HepG2 (cell line): ENCODE results near the gene KMT5C. TPM values are rescaled to one million over a fixed set of nuclear protein-coding genes. Genes with fewer than 3 reads are reported as not detected.

Experiments used
- ATAC-seq: fragments of 200-7000 bp; cut with Tn5 transposase; 3 replicates; pipeline ENCODE4 v1.9.1; 2020; ENCODE audit warnings: mild to moderate bottlenecking, moderate library complexity
- BruUV-seq: library from RNA; stranded (reverse); fragments of 400-500 nt; replicated peaks from 2 replicates; lab custom pipeline; 2021; lab: Mats Ljungman, UMichigan
- CTCF ChIA-PET: fragments of 300-600 bp; formaldehyde crosslinking; extraction: SDS; loops from one replicate; lab custom pipeline; 2021; ENCODE audit warnings: low total read pairs, inconsistent platforms, low intra/inter-chr PET ratio; lab: Yijun Ruan, JAX
- POLR2A ChIA-PET: fragments of 350-600 bp; sonication (Branson Sonifier 250); formaldehyde crosslinking; loops from one replicate; lab custom pipeline; 2020; ENCODE audit warnings: antibody characterized with exemption, inconsistent platforms; lab: Yijun Ruan, JAX
- DNase-seq: peaks from one replicate; pipeline ENCODE4 v3.0.0-alpha.2; 2015; ENCODE audit warnings: low spot score
- FAIRE-seq: peaks from 3 replicates; lab custom pipeline; 2011; peaks lifted over from hg19 to GRCh38; lab: Jason Lieb, UNC
- H2AFZ ChIP-seq: one replicate; pipeline ENCODE4 v1.6.1; 2011; ENCODE audit warnings: low read length, inconsistent platforms
- H3K27ac ChIP-seq: fragments of 300-600 bp; 3 replicates; pipeline ENCODE4 v1.8.0; 2011; ENCODE audit warnings: mixed run types, mild to moderate bottlenecking, mixed read lengths, low read length, inconsistent platforms; ENCODE audit not compliant: insufficient read depth; ENCODE audit errors: extremely low read length
- H3K27me3 ChIP-seq, 2 experiments: fragments of 200-600 bp in 1 of 2; 2 replicates in 1 of 2; 3 replicates in 1 of 2; pipeline versions ENCODE4 v1.6.0 to v1.8.0; 2011; ENCODE audit warnings: low read length in 2 of 2, mild to moderate bottlenecking in 2 of 2, moderate library complexity in 2 of 2, inconsistent platforms in 1 of 2; ENCODE audit not compliant: insufficient read depth in 2 of 2, control insufficient read depth in 1 of 2
- H3K36me3 ChIP-seq, 2 experiments: fragments of 200-600 bp in 1 of 2; replicated peaks in 1 of 2; 2 replicates in 1 of 2; 3 replicates in 1 of 2; pipeline versions ENCODE4 v1.5.1 to v1.8.0; 2011; ENCODE audit warnings: low read length in 2 of 2, inconsistent platforms in 1 of 2; ENCODE audit not compliant: insufficient read depth in 2 of 2, control insufficient read depth in 1 of 2
- H3K4me1 ChIP-seq: 2 replicates; pipeline ENCODE4 v1.5.1; 2012; ENCODE audit warnings: low read length, inconsistent platforms; ENCODE audit not compliant: insufficient read depth
- H3K4me2 ChIP-seq: 2 replicates; pipeline ENCODE4 v1.6.0; 2011; ENCODE audit warnings: low read depth, low read length, inconsistent platforms
- H3K4me3 ChIP-seq, 3 experiments: fragments of 200-600 bp in 1 of 3; sonication (generic), shearing (Covaris generic) in 1 of 3; replicated peaks in 1 of 3; 2 replicates each; pipeline ENCODE4 v1.5.1; 2011 to 2016; ENCODE audit warnings: low read length in 3 of 3, inconsistent platforms in 2 of 3, low read depth in 2 of 3, mild to moderate bottlenecking in 2 of 3, control low read depth in 1 of 3, mixed read lengths in 1 of 3; ENCODE audit not compliant: insufficient read depth in 1 of 3
- H3K79me2 ChIP-seq: one replicate; pipeline ENCODE4 v1.6.1; 2011; ENCODE audit warnings: low read length, inconsistent platforms; ENCODE audit not compliant: insufficient read depth
- H3K9ac ChIP-seq: 2 replicates; pipeline ENCODE4 v1.6.0; 2011; ENCODE audit warnings: mild to moderate bottlenecking, low read depth, low read length, inconsistent platforms; ENCODE audit not compliant: insufficient read depth
- H3K9me3 ChIP-seq: 2 replicates; pipeline ENCODE4 v1.5.1; 2012; ENCODE audit warnings: mild to moderate bottlenecking, low read length
- H4K20me1 ChIP-seq: 2 replicates; pipeline ENCODE4 v1.6.0; 2011; ENCODE audit warnings: inconsistent platforms, mild to moderate bottlenecking, low read length, moderate library complexity; ENCODE audit not compliant: insufficient read depth
- EED ChIP-seq: sonication (generic); formaldehyde crosslinking; IDR thresholded peaks from 2 replicates; pipeline ENCODE4 v1.5.0; 2020; ENCODE audit warnings: mild to moderate bottlenecking, missing genetic modification reagents
- ELF1 ChIP-seq: sonication (generic); formaldehyde crosslinking; IDR thresholded peaks from 2 replicates; pipeline ENCODE4 v1.4.0; 2020; ENCODE audit warnings: missing genetic modification reagents
- FOXK1 ChIP-seq: sonication (generic); formaldehyde crosslinking; IDR thresholded peaks from 2 replicates; pipeline ENCODE4 v1.4.0; 2020; ENCODE audit warnings: low read depth, missing genetic modification reagents, borderline replicate concordance
- GABPA ChIP-seq, 2 experiments: IDR thresholded peaks; 2 replicates each; pipeline ENCODE4 v1.6.1; 2011 to 2016; ENCODE audit warnings: low read depth in 2 of 2, low read length in 1 of 2, missing biosample characterization in 1 of 2, missing genetic modification characterization in 1 of 2
- GABPB1 ChIP-seq: IDR thresholded peaks from 2 replicates; pipeline ENCODE4 v1.6.1; 2016; ENCODE audit warnings: mild to moderate bottlenecking, missing genetic modification reagents, moderate library complexity, missing compliant biosample characterization
- HIVEP1 ChIP-seq: sonication (generic); formaldehyde crosslinking; IDR thresholded peaks from 2 replicates; pipeline ENCODE4 v1.4.0; 2020; ENCODE audit warnings: mild to moderate bottlenecking, missing genetic modification reagents
- HMG20B ChIP-seq: conservative IDR thresholded peaks from 2 replicates; pipeline ENCODE4 v1.6.1; 2016; ENCODE audit warnings: missing genetic modification reagents, missing compliant biosample characterization
- MYNN ChIP-seq: sonication (generic); formaldehyde crosslinking; IDR thresholded peaks from 2 replicates; pipeline ENCODE4 v1.4.0; 2020; ENCODE audit warnings: mild to moderate bottlenecking, low read depth, missing genetic modification reagents
- NR2C2 ChIP-seq: sonication (generic); formaldehyde crosslinking; IDR thresholded peaks from 2 replicates; pipeline ENCODE4 v1.4.0; 2020; ENCODE audit warnings: missing genetic modification reagents, mild to moderate bottlenecking, moderate library complexity, borderline replicate concordance
- THAP11 ChIP-seq: IDR thresholded peaks from 2 replicates; pipeline ENCODE4 v1.6.1; 2016; ENCODE audit warnings: missing biosample characterization, missing genetic modification reagents
- ZNF143 ChIP-seq: sonication (generic); formaldehyde crosslinking; IDR thresholded peaks from 2 replicates; pipeline ENCODE4 v1.4.0; 2020; ENCODE audit warnings: missing genetic modification reagents
- ZNF263 ChIP-seq: sonication (generic); formaldehyde crosslinking; IDR thresholded peaks from 2 replicates; pipeline ENCODE4 v1.4.0; 2020; ENCODE audit warnings: missing genetic modification reagents
- ZNF33B ChIP-seq: sonication (generic); formaldehyde crosslinking; IDR thresholded peaks from 2 replicates; pipeline ENCODE4 v1.5.1; 2020; ENCODE audit warnings: mild to moderate bottlenecking, missing genetic modification reagents
- ZNF746 ChIP-seq: sonication (generic); formaldehyde crosslinking; IDR thresholded peaks from 2 replicates; pipeline ENCODE4 v1.8.0; 2022; ENCODE audit warnings: mild to moderate bottlenecking, missing genetic modification reagents
- ZSCAN21 ChIP-seq: sonication (generic); formaldehyde crosslinking; IDR thresholded peaks from 2 replicates; pipeline ENCODE4 v1.8.0; 2022; ENCODE audit warnings: mild to moderate bottlenecking, missing genetic modification reagents, moderate library complexity, borderline replicate concordance
- ZSCAN30 ChIP-seq: sonication (generic); formaldehyde crosslinking; IDR thresholded peaks from 2 replicates; pipeline ENCODE4 v1.5.0; 2020; ENCODE audit warnings: mild to moderate bottlenecking, missing genetic modification reagents
- WGBS: methylation state at CpG from one replicate; pipeline ENCODE4 v1.1.6; 2017; ENCODE audit warnings: low lambda C conversion rate; 5-methylcytosine and 5-hydroxymethylcytosine counted together
- in situ Hi-C: cut with HindIII; loops from 2 replicates; pipeline ENCODE4 v1.10.0; 2017; ENCODE audit warnings: low pct_unique_long_range_greater_than_20kb; ENCODE audit not compliant: extremely low pct_ligation_motif_present
- intact Hi-C: fragments of 100-400 bp; cut with micrococcal nuclease; formaldehyde crosslinking; loops from one replicate; pipeline ENCODE4 v1.10.0; 2022; ENCODE audit not compliant: unreplicated experiment
- polyA plus RNA-seq, 8 experiments: library from polyadenylated mRNA; depleted of rRNA in 3 of 8; stranded (reverse) in 7 of 8; unstranded in 1 of 8; fragments of >200 nt; fragmentation: Illumina TruSeq in 4 of 8; extraction: Trizol in 4 of 8; gene quantifications; 2 replicates each; pipeline versions ENCODE4 v1.2.1 to v1.2.3, GENCODE V29; 2011 to 2016; ENCODE audit warnings: low read depth in 4 of 8, missing spikeins in 1 of 8, mixed read lengths in 1 of 8; ENCODE audit not compliant: insufficient read depth in 1 of 8
- total RNA-seq, 5 experiments: library from RNA; depleted of rRNA; stranded (reverse); fragments of >200 nt; fragmentation: Illumina TruSeq; extraction: Trizol; gene quantifications; 2 replicates each; pipeline ENCODE4 v1.2.3, GENCODE V29; 2016; ENCODE audit warnings: low read depth in 1 of 5
- TF ChIP-seq, protein P1 (sequence below): sonication (generic); formaldehyde crosslinking; IDR thresholded peaks from 2 replicates; pipeline ENCODE4 v1.4.0; 2020; ENCODE audit warnings: missing genetic modification reagents
- TF ChIP-seq, protein P2 (sequence below): sonication (generic); formaldehyde crosslinking; IDR thresholded peaks from 2 replicates; pipeline ENCODE4 v1.4.0; 2020; ENCODE audit warnings: missing genetic modification reagents

Gene KMT5C
- total and polyA plus RNA-seq, 2 of the 13 experiments (the other 11 are each of a cell fraction or from before 2014, with no cell fraction given), result 5.5 to 9.0 TPM

DNA sequence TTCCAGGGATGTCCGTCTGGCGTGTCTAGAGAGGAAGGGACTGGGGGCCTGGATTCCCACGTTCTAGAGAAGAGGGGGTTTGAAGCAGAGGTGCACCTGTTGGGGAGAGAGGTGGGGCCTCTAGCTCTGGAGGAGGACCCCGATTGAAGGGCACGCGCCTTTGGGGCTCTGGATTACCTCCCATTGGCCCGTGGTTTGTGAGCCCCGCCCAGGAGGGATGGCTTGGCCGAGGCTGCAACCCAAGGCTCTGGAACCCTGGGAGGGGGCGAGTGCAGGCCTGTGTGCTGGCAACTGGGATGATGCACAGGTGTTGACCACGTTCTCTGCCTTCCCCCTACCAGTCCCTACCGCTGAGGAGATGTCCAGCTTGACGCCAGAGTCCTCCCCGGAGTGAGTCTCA lies 34.7 kb upstream of the KMT5C start:
- TF ChIP-seq HMG20B (CRISPR knock-in tag), result no peak
- TF ChIP-seq ZNF33B, result no peak
- no peak for TF ChIP-seq ZSCAN30 (CRISPR knock-in tag)
- TF ChIP-seq ZNF263 (CRISPR knock-in tag), result 0 out of 2 replicates have a peak, but pooled peaks have one; percentile 26
- ChIA-PET POLR2A (no interaction called here), CTCF (no interaction called here)
- FAIRE-seq (no peak), ATAC-seq (no peak), DNase-seq (no peak)
- intact Hi-C loops (no loop called here), in situ Hi-C loops (loop anchor here (5.0 kb wide), 1 partner anchor 112 kb away; no protein-coding TSS in a partner anchor)
- 61% methylated on average over 10 of the region's 14 CpGs for WGBS
- no TSS peak for BruUV-seq
- Histone ChIP-seq H3K79me2 (no peaks in the 10 kb centered on the region), H2AFZ (no peak overlapping the region), H3K4me1 (peaks cover 23% of the 10 kb centered on the region), H3K36me3 (no peaks in the 10 kb centered on the region), H4K20me1 (no peaks in the 10 kb centered on the region), H3K4me3 (no peak overlapping the region), H3K9me3 (no peaks in the 10 kb centered on the region), H3K27ac (no peak overlapping the region), H3K9ac (no peak overlapping the region), H3K27me3 (peaks cover 0 to 10% of the 10 kb centered on the region in 2 experiments; a peak in 2 of 5 replicates), H3K4me2 (no peak overlapping the region)

DNA sequence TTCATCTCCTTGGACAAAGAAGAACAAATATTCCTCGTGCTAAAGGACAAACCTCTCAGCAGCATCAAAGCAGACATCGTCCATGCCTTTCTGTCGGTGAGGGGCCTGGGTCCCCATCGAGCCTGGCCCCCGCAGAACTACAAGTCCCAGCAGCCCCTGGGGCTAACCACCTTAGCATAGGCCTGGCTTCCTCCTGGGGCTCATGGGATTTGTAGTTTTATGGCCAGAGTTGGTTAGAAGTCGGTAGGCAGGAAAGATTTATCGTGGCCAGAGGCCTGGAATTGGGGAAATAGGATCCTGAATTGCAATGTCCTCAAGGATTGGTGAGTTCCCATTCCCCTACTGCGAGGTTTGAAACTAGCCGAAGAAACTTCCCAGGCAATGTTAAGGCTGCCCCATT lies 34.2 kb upstream of the KMT5C start:
- Histone ChIP-seq H3K36me3 (no peaks in the 10 kb centered on the region), H3K4me3 (no peak overlapping the region), H3K79me2 (no peaks in the 10 kb centered on the region), H3K9me3 (no peaks in the 10 kb centered on the region), H3K27me3 (peaks cover 0 to 11% of the 10 kb centered on the region in 2 experiments; a peak in 2 of 5 replicates), H3K4me1 (peaks cover 28% of the 10 kb centered on the region), H4K20me1 (no peaks in the 10 kb centered on the region), H3K9ac (no peak overlapping the region), H3K27ac (no peak overlapping the region), H2AFZ (no peak overlapping the region), H3K4me2 (no peak overlapping the region)
- in situ Hi-C loops, result no loop called here
- ATAC-seq, result peak; percentile 51
- ChIA-PET POLR2A (no interaction called here), CTCF (no interaction called here)
- intact Hi-C loops, result no loop called here
- BruUV-seq, result no TSS peak
- 51% methylated on average over 9 of the region's 9 CpGs for WGBS
- DNase-seq, result no peak
- no peak for FAIRE-seq
- TF ChIP-seq, protein P1, sequence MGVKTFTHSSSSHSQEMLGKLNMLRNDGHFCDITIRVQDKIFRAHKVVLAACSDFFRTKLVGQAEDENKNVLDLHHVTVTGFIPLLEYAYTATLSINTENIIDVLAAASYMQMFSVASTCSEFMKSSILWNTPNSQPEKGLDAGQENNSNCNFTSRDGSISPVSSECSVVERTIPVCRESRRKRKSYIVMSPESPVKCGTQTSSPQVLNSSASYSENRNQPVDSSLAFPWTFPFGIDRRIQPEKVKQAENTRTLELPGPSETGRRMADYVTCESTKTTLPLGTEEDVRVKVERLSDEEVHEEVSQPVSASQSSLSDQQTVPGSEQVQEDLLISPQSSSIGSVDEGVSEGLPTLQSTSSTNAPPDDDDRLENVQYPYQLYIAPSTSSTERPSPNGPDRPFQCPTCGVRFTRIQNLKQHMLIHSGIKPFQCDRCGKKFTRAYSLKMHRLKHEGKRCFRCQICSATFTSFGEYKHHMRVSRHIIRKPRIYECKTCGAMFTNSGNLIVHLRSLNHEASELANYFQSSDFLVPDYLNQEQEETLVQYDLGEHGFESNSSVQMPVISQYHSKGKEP, result no peak
- TF ChIP-seq ZNF143 (CRISPR knock-in tag), result peak; percentile 97
- 0 out of 2 replicates have a peak, but pooled peaks have one; percentile 18 for TF ChIP-seq FOXK1
- peak; percentile 99 for TF ChIP-seq THAP11 (CRISPR knock-in tag)
- no peak for TF ChIP-seq ZNF746 (CRISPR knock-in tag)
- peak; percentile 38; the same call in 1 of the 2 replicates for TF ChIP-seq NR2C2 (CRISPR knock-in tag)
- TF ChIP-seq ZSCAN21 (CRISPR knock-in tag), result no peak
- TF ChIP-seq EED (CRISPR knock-in tag), result no peak
- TF ChIP-seq GABPB1 (CRISPR knock-in tag), result peak; percentile 87
- TF ChIP-seq GABPA (IDR thresholded peaks at IDR 0.05; ENCODE audit: low read depth, low read length), result peak; percentile 51
- TF ChIP-seq GABPA (CRISPR knock-in tag; IDR thresholded peaks at IDR 0.05; ENCODE audit: low read depth), result peak; percentile 86
- TF ChIP-seq MYNN, result no peak
- TF ChIP-seq HIVEP1 (CRISPR knock-in tag), result no peak
- TF ChIP-seq, protein P2, sequence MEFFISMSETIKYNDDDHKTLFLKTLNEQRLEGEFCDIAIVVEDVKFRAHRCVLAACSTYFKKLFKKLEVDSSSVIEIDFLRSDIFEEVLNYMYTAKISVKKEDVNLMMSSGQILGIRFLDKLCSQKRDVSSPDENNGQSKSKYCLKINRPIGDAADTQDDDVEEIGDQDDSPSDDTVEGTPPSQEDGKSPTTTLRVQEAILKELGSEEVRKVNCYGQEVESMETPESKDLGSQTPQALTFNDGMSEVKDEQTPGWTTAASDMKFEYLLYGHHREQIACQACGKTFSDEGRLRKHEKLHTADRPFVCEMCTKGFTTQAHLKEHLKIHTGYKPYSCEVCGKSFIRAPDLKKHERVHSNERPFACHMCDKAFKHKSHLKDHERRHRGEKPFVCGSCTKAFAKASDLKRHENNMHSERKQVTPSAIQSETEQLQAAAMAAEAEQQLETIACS, result no peak
- peak; percentile 47; the same call in 1 of the 2 replicates for TF ChIP-seq ELF1 (CRISPR knock-in tag)
